GM18870 (cell line): ENCODE measurements around the gene PDX1.

Experiments used
- ATAC-seq: cut with Tn5 transposase; IDR thresholded peaks from one replicate; pipeline ENCODE4 v1.9.1; 2021; ENCODE audit warnings: moderate library complexity; ENCODE audit not compliant: unreplicated experiment

The PDX1 gene

DNA sequence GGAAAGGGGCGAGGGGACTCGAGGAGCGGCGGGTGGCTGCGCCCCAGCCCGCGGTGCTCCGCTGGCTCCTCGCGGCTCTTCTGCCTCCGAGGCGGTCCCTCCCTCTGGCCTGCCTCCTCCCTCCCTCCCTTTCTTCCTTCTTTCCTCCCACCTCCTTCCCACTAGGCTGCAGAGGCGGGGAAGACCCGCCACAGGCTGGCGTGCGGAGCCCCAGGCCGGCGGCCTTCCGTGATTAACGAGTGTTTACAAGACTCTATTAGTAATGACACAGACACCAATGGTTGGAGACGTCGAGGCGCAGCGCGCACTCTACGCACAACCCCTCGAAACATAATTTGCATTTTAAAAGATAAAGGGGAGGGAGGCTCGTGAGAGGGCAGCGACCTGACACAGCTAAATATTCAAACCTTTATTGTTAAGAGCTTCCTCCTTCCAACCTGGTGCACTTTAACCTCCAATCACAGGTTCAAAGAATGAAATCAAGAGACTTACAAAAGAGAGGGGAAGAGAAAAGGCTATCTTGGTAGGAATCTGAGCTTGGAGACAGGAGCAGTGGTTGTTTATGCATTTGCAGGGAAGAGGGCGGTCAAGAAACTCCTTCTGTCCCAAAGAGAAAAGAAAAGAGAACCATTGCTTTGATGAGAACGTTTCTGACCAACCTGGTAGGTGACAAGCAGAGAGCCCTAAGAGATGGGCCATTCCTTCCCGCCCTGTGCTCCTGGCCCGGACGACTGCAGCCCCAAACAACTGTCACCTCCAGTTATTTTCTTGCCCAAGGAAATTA, 49.5 kb downstream of the PDX1 start, which contains the start of gene CDX2:
TSS of gene CDX2 (minus strand) at position 234 of the 784 bp plus-strand sequence. CDS start 309 bp downstream, outside the sequence.
- ATAC-seq = no peak

DNA sequence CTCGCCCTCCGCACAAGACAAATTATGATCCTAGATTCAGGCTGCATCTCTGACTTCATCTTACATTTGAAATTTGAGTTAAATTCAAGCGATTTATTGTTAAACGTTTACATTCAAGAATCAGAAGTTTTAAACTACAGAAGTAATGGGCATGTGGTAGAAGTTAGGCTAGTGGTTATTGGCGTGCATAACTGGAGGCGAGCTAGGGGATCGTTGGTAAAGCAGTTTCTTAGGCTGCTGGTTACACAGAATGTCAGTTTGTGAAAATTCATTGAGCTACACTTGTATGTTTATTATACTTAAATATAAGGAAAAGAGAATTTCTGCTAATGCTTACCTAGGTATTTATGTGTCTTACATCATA, 50.0 kb downstream of the PDX1 start:
- no peak for ATAC-seq

DNA sequence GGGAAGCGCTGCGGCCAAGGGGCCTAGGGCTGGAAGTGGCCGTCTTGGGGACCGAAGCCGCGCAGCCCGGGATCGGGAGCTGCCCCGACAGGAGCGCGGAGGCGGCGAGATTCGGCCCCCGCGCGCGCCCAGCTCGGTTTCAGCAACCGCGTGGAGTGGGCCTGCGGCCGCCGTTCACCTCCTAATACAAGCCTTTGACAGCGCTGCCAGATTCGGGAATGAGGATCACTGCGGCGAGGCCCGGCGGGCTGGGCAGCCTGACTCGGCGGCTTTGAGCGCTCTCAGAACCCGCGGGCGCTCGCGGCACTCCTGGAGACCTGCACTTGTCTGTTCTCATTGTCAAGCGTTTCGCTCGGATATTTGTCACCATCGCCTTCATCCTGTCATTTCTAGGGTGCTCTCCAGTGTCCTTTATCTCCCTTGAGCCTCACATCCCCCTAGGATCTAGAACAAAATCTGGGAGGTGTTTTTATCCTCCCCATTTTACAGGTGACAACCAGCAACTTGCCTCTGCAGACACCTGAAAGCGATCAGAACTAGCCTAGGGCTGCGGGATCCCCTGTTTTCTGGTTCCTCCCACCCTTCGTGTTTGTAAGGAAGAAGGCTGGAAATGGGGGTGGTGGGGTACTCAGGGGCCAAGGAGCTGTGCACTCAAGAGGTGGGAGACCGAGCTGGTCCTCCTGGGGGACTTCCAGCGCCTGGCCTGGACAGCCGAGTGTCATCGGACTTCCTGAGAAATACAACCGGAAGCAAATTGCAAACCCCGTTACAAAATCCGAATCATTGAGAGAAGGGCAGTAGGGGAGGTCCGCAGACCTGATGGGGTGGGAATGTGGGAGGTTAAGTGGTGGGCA, 50.8 kb downstream of the PDX1 start:
- no peak for ATAC-seq

DNA sequence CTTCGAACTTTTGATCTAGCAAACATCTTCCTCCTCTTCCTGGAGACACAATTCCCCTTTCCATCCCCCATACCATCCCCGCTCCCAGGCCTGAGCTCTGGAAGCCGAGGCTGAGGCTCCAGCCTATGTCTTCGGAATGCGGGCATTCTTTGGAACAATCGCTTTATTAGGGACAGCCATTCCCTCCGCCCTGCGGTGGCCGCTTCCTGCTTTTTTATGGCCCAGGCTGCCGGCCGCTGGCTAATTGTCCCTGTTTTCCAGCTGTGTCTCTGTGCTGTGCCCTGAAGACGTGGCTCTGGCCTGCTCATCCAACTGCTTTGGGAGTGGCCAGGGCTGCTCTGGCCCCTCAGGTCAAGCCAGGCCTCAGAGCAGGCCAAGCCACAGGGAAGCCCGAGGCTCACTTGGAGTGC, 51.4 kb downstream of the PDX1 start:
- no peak for ATAC-seq

DNA sequence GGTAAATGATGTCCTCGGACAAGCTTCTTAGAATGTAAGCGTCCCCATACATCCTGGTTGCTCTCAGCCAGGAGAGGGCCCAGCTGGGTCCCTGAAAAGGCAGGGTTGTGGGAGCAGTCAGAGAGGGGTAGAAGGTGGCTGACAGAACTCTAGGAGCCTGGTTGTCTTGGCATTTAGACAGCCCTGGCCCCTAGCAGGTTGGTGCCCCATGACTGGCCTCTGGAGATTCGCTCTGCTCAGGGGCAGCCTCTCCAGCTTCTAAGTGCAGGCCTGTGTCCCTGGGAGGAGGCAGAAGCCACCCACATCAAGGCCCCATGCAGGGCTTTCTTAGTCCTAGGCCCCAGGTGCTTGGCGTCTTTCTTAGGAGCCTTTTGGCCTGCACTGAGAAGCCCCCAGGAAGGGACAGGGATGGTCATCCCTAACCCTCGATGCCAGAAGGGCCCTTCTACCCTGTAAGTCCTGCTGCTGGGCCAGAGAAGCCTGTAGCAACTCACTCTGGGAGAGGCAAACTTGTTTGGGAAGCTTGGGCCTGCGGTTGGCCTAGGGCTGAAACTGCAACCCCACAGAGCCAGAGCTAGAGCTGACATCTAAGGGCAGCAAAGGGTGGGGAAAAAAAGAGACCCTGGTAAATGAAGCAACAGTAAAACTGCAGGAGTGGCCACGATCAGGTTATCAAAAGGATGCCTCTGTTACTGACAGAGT, 52.1 kb downstream of the PDX1 start:
- no peak for ATAC-seq

DNA sequence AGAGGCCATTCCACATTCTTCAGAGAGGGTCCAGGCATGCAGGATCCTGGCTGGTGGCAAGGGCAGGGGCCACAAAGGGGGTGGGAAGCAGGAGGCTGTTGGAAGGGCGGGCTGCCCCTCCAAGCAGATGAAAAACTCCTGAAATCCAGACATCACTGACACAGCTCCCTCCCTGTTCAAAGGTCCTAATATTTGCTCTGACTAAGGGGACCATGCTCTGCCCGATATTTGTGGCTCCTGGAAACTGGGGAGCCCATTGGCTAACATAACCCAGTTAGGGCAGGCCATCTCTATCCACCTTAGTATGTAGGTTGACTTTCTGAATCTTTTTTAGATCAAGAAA, 52.6 kb downstream of the PDX1 start:
- ATAC-seq = no peak

DNA sequence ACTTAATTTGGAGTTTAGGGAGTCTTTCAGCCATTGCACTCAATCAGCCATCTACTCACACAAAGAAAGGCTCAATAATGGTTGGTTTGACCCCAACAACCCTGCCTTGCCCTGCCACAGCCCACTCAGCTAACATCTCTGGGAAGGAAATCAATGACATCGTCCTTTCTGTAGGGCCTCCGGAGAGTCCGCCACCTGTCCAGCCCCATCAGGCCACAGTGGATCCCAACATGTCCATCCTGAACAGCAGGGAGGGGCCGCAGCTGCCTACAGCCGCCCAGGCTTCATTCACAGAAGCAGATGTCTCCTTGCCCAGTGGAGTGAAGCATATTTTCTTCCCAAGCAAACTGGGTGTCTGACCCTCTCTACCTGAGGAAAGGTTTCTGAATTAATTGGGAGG, 53.5 kb downstream of the PDX1 start:
- ATAC-seq = no peak

DNA sequence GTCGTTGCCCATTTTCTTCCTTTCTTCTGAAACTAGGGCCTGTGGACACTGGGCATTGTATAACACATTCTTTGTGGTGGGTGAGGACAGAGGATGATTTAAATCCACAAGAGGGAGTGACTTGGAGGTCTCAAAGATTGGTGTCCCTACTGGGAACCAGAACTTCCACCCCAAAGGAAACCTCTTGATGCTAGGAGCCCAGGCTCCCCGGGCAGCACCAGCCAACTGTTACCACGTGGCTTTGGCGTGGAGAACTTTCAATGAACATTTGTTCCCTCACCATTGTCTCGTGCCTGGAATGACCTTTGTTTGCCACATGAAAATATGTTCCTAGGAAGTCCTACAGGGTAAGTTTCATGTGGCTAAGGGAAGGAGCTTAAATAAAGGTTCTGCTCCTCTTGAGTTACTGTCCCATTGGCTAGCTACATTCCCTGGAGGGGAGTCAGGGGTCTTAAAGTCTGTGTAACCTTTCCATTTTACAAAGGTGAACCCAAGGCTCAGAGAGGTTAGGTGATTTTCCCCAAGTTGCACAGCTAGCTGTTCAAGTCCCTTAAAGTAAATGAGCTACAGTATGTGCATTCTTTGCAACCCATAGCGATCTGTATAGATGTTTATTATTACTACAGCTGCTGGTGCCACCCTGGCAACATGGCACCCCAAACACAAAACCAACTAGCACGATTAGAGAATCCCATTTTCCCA, 54.3 kb downstream of the PDX1 start:
- ATAC-seq = no peak
